Mammary epithelial cell (primary cell): ENCODE data around the gene SLC29A1.

Source experiments
- CTCF ChIP-seq, 2 donors: IDR thresholded peaks in 1 of 2; conservative IDR thresholded peaks in 1 of 2; 2 replicates each; pipeline ENCODE4 v1.5.1; 2011 to 2012; ENCODE audit warnings: inconsistent platforms in 2 of 2, low read length in 2 of 2, mild to moderate bottlenecking in 2 of 2, control low read depth in 1 of 2, low read depth in 1 of 2; ENCODE audit not compliant: insufficient read depth in 1 of 2; ENCODE audit errors: extremely low read depth in 1 of 2
- EZH2 ChIP-seq: IDR thresholded peaks from 2 replicates; pipeline ENCODE4 v1.6.1; 2012; ENCODE audit warnings: low read length, inconsistent platforms, borderline replicate concordance

- TF ChIP-seq EZH2 (no peak), CTCF (conservative IDR thresholded peaks at IDR 0.05 in 1 of 2, IDR thresholded peaks at IDR 0.05 in 1 of 2; ENCODE audit: extremely low read depth in 1 of 2, insufficient read depth in 1 of 2, low read depth in 1 of 2, low read length in 2 of 2) (no peak)
Observed at GRCh38 chr6:44178424-44179071, 44.8 kb upstream of the SLC29A1 start.
